ENCODE measurements around the gene ARMC2.

DNA sequence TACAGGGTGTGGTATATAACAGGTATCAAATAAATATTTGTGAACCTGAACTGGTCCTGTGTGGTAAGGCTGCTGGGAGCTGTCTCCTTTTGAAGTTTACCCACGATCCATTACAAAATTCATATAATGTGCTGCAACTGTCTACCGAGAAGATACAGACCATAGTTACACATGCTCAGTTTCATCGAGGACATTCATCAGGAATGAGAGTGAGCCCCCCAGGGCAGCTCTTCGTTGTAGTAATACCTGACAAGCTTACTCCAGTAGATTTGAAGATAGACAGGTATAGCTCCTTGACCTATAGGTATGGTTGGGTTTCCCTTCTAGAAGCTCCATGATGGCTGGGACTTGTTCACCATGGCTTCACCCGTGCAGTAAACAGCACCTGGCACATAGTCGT is 25.7 kb downstream of the ARMC2 start:
- TF ChIP-seq, protein P1, sequence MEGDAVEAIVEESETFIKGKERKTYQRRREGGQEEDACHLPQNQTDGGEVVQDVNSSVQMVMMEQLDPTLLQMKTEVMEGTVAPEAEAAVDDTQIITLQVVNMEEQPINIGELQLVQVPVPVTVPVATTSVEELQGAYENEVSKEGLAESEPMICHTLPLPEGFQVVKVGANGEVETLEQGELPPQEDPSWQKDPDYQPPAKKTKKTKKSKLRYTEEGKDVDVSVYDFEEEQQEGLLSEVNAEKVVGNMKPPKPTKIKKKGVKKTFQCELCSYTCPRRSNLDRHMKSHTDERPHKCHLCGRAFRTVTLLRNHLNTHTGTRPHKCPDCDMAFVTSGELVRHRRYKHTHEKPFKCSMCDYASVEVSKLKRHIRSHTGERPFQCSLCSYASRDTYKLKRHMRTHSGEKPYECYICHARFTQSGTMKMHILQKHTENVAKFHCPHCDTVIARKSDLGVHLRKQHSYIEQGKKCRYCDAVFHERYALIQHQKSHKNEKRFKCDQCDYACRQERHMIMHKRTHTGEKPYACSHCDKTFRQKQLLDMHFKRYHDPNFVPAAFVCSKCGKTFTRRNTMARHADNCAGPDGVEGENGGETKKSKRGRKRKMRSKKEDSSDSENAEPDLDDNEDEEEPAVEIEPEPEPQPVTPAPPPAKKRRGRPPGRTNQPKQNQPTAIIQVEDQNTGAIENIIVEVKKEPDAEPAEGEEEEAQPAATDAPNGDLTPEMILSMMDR (IDR thresholded peaks at IDR 0.05), result no peak
- no peak for TF ChIP-seq EP300 (IDR thresholded peaks at IDR 0.05)
- TF ChIP-seq POLR2A (IDR thresholded peaks at IDR 0.05), result no peak
- no peak for TF ChIP-seq POLR2AphosphoS5 (IDR thresholded peaks at IDR 0.05)
